Stimulated activated CD8-positive, alpha-beta memory T cell treated with anti-CD3 and anti-CD28 coated beads, Interleukin-4, amount 100 ng/mL, for 48 hours (primary cell): ENCODE measurements around the gene EEF1G.
"Not testable (repeated sequence)": the region's sequence is repeated elsewhere in the genome, so short reads cannot be mapped to it uniquely, and the experiment has no call there.

Experiments used
- DNase-seq: peaks from one replicate; pipeline ENCODE4 v3.0.0-alpha.2; 2020

The EEF1G gene

GRCh38 chr11:62553839-62554361 is 19.8 kb downstream of the EEF1G start:
- DNase-seq: no peak

DNA sequence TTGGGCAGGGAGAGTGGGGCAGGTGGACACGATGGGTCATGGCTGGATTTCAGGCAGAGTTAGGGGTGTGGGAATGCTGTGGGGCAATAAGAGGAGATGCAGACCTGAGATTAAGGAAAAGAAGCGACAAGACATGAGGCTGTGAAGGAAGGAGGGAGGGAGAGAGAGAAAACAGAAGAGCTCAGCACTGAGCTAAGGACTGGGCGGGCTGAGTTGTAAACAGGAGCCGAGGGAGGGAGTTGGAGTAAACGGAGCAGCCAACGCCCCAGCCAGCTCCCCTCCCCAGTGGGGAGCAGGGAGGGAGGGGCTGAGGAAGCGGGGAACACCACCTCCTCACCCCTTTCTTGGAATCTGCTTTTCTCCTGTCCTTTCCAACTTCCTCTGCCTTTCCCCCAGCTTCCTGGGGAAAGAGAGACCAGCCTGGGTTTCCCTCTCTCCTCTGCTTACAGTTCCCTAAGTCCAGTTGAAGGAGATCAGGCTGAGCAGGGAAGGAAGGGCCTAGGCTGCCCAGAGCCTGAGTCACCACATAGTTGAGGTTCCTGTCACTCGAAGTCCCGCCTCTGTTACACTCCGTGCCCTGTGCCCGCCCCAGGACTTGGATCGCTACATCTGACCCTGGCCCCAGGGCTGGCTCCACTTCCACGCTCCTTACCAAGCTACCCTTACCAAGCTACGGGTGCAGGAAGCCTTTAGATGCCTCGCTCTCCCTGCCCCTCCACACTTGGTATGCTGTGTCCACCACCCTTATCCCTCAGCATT is 20.4 kb downstream of the EEF1G start:
- DNase-seq: peak; percentile 62

DNA sequence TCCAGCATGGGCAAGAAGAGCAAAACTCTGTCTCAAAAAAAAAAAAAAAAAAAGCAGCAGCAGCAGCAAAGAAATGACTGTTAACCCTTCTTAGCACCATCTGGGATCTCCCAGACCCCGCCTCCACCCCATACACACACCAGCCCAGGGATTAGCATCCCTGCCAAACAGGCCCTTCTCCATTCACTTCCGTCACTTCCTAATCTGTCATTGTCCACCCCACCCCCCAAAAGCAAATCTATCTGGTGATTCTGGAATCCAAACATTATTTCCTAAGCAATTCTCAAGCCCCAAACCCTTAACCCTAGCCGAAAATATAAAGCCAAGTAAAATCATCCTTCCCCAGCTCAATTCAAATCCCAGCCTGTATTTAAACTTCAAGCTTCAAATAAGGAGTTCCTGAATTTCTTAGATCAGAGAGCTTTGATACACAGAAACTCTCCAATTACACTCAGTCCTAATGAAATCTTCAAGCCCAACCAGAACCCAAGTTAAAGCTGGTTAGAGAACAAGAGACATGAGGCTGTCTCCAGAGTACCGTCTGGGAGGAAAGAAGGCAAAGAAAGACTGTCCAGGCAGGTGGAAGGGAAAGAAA is 21.1 kb downstream of the EEF1G start:
- no peak for DNase-seq

GRCh38 chr11:62550478-62550877 is 23.2 kb downstream of the EEF1G start:
- DNase-seq: not testable (repeated sequence)

- DNase-seq: no peak
These were observed 25.0 kb downstream of the EEF1G start for GRCh38 chr11:62548545-62549335.

GRCh38 chr11:62547691-62548281 is 25.9 kb downstream of the EEF1G start:
- no peak for DNase-seq

DNA sequence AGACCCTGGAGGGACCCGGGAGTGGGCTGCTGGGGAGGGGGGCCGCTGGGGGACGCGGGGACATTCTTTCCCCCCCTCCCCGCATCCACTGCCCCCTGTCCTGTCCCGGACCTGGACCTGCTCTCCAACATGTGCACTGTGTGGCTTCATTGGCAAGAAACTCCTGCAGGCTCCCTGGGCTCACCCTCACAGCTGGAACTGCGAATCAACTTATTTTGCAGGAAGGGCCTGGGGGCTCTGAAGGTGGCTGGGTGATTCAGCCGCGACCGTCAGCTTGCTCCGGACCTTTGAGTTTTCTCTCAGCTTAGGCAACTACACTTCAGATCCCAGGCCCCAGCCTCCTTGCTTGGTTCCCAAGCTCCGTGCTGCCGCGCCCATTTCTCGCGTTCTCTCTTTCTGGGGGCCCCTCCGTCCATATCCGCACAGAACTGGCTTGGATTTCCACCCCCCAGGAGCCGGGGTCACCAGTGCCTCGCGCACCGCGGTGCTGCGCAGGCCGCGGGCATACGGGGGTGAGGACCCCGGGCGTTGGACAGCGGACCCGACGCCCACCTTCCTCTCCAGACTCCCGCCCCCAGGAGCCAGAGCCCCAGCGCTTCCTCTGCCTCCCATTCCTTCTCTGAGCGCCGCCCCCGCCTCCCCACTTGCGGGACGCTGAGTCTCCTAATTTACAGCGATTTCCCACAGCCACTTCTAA is 26.6 kb downstream of the EEF1G start:
- no peak for DNase-seq

DNA sequence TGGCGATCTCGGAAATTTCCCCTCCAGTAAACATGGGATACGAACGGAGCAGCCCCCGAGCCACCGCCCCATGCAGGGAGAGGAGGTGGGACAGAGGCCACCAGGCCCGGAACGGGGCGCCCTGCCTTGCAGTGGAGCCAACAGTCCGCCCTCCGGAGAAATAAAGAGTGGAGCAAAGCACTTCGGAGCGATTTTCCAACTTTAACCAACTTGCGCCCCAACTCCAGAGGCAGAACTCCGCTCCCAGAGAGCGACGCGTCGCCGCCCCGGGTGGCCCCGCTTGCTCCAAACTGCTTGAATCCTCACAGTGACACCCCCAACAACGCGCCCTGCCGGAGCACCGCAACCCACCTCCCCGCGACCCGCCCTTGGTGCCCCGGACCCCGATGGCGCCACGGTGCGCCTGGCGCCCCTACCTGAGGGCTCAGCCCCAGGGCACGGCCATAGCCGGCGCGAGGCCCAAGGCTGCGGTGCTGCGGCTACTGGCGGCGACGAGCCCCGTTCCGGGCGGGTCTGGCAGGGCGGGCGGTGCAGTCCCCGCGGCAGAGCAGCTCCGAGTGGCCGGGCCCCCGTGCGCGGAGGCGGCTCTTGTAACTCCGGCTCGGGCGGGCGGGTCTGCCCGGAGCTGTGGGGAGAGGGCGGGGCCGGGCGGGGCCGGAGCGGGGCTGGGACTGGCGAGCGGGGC is 27.3 kb downstream of the EEF1G start, which contains the start of gene AHNAK:
Gene AHNAK (minus strand): TSS at position 563 of the 685 bp plus-strand sequence. CDS start 10,708 bp downstream, outside the sequence.
- DNase-seq: peak; percentile 78

GRCh38 chr11:62545437-62546243 is 28.1 kb downstream of the EEF1G start:
- peak; percentile 73 for DNase-seq

DNA sequence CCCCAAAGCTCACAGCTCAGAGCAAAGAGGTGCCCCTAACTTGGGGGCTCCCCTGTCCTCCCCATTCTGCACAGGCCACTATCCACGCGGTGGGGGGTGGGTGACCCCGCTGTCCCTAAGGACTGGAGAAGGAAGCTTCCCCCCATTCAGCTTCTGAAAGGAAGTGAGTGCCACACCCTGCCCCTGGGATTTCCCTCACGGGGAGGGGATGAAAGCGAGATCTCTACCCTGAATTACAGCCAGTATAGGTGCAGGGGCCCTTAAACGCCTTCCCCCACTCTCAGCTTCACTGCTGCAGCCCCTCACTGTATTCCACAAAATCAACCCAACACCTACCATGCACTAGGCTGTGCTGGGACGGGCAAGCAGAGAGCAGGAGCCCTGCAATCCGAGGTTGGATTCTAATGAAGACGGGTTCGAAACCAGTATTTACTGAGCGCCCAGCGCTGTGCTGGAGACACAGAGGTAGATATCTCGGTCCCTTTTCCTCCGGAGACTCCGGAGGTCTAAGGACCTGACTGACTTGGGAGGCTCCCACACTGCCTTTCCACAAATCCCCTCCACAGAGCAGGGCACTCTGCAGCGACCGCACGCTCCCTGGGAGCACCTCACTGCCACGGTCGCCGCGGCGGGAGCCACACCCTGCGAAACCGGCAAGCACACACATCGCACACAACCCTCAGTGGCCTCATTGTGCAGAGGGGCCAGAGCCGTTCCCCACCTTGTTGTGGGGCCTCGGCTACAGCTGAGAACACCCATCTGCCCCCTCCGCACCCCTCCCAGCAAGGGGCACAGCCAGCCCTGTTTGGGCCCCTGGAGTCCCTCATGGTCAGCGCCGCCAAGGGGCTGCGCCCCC is 28.9 kb downstream of the EEF1G start:
- DNase-seq: peak; percentile 57

- no peak for DNase-seq
These were observed 29.8 kb downstream of the EEF1G start for GRCh38 chr11:62543680-62544444.

- peak; percentile 88 for DNase-seq
These were observed 30.7 kb downstream of the EEF1G start for GRCh38 chr11:62542750-62543567.

DNA sequence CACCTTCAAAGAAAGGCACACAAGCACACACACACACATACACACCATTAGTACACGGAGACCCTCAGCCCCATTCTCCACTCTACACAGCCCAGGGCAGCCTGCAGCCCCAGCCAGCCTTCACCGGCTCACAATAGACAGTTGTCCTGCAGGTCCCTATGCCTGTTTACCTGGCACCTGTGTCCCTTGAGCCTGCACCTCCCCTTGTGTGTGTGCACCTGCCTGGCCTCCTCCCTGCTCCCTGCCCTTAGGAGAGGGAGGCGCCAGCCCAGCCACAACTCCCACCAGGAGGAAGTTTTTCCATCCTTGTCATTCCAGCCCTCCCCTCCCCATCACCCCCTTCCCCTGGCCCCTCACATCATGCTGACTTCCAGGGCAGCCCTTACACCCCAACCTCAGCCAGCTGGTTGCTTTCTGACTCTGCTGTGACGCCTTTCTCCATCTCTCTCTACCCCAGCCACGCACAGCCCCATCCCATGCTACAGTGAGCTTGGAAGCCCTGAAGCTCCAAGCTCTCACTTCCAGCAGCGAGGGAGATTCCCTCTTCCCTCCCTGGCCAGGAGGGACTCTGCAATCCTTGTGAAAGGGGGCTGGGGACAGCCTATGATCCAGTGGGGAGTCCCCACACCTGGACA is 31.5 kb downstream of the EEF1G start:
- no peak for DNase-seq

GRCh38 chr11:62540804-62541701 is 32.6 kb downstream of the EEF1G start:
- peak; percentile 65 for DNase-seq

DNA sequence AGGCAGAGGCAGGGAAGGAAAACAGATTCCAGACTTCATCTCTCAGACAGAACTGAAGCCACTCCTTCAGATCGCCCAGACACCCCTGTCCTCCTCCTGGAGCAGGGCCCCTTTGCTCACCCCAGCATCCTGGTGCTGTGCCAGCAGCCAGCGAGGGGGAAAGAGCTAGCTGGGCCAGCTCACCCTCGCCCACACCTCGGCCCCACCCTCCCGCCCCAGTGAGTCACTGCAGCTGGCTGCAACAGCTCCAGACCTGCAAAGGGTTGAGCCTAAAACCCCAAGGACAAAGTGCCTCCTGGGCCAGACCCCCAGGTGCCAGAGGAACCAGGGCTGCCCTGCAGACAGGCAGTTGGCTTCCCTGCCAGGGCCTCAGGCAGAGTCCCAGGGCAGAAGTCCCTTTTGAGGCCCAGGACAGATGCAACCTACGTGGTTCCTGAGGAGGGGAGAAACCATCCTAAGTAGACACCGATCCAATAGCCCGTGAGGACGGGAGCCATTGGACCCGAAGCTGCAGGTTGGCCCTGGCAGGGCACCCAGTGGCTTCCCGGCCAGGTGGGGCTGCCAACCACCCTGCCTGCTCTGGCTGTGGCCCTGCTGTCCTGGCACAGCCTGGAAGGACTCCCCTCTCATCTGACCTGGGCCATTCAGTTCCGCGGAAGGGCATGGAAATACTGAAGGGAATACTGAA is 34.3 kb downstream of the EEF1G start:
- peak; percentile 77 for DNase-seq
